IPS DF 4.7 (cell line): Measurements from ENCODE around the gene RNF126.
"Not testable (repeated sequence)": the region's sequence is repeated elsewhere in the genome, so short reads cannot be mapped to it uniquely, and the experiment has no call there.

Source experiments
- DNase-seq: peaks from one replicate; pipeline ENCODE4 v3.0.0-alpha.2; 2013; ENCODE audit warnings: low spot score; ENCODE audit errors: extremely low read depth

Gene RNF126

GRCh38 chr19:629961-630714 is 32.9 kb downstream of the RNF126 start:
- no peak for DNase-seq

GRCh38 chr19:629515-629914 is 33.5 kb downstream of the RNF126 start:
- DNase-seq: not testable (repeated sequence)

GRCh38 chr19:628168-628567 is 34.8 kb downstream of the RNF126 start:
- DNase-seq: no peak

GRCh38 chr19:626566-626965 is 36.4 kb downstream of the RNF126 start:
- DNase-seq: not testable (repeated sequence)

- DNase-seq: no peak
Observed at GRCh38 chr19:625257-625656, 37.8 kb downstream of the RNF126 start.

- DNase-seq: no peak
Observed at GRCh38 chr19:624433-625109, 38.4 kb downstream of the RNF126 start.

- no peak for DNase-seq
Observed at GRCh38 chr19:623974-624373, 39.0 kb downstream of the RNF126 start.

GRCh38 chr19:623175-623916 is 39.7 kb downstream of the RNF126 start:
- DNase-seq: no peak

GRCh38 chr19:622666-623065 is 40.3 kb downstream of the RNF126 start:
- DNase-seq: no peak

GRCh38 chr19:621819-622218 is 41.2 kb downstream of the RNF126 start:
- no peak for DNase-seq

- DNase-seq: not testable (repeated sequence)
Observed at GRCh38 chr19:621191-621590, 41.8 kb downstream of the RNF126 start.

- no peak for DNase-seq
Observed at GRCh38 chr19:620166-620862, 42.7 kb downstream of the RNF126 start.

GRCh38 chr19:619286-620002 is 43.6 kb downstream of the RNF126 start:
- no peak for DNase-seq

GRCh38 chr19:618674-619285 is 44.2 kb downstream of the RNF126 start:
- no peak for DNase-seq

- DNase-seq: no peak
Observed at GRCh38 chr19:618247-618619, 44.8 kb downstream of the RNF126 start.

GRCh38 chr19:617551-618246 is 45.3 kb downstream of the RNF126 start:
- no peak for DNase-seq

GRCh38 chr19:616747-617526 is 46.1 kb downstream of the RNF126 start:
- no peak for DNase-seq

GRCh38 chr19:616062-616700 is 46.8 kb downstream of the RNF126 start:
- DNase-seq: no peak

- no peak for DNase-seq
Observed at GRCh38 chr19:615619-616018, 47.4 kb downstream of the RNF126 start.
